NCI-H146 treated with DMSO at 0.1 percent for 48 hours (cell line): Measurements from ENCODE around the gene GRK2.

ENCODE experiments used
- DNase-seq: peaks from one replicate; lab custom pipeline; 2025; ENCODE audit not compliant: unreplicated experiment; lab: John Stamatoyannopoulos, UW

The GRK2 gene

DNA sequence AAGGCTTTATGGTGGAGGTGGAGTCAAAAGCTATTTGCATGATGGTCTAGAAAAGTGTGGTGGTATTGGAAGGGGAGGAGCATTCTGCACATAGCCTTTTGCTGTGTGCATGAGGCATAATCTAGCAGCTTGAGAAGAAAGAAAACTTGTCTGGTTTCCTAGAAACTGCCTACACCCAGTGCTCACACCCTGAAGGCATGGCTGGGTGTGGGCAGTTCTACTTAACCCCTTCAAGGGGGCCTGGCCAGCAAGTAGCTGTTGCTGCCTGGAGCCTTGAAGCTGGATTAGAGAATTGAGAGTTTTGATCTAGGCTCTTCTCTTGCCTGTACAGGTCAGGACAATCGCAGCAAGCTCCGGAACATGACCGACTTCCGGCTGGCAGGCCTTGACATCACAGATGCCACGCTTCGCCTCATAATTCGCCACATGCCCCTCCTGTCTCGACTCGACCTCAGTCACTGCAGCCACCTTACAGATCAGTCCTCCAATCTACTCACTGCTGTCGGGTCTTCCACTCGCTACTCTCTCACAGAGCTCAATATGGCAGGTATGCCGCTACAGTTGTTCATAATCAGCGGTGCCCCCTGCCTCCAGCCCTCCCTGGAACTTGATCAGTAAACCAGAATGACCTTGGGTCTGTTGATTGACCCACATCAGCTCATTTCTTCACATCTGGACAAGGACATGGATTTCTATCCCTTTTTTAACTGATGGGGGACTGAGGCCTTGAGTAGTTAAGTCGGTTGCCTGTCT is 12.2 kb upstream of the GRK2 start:
- DNase-seq, result no peak

GRCh38 chr11:67254798-67255197 is 11.5 kb upstream of the GRK2 start:
- DNase-seq, result no peak

DNA sequence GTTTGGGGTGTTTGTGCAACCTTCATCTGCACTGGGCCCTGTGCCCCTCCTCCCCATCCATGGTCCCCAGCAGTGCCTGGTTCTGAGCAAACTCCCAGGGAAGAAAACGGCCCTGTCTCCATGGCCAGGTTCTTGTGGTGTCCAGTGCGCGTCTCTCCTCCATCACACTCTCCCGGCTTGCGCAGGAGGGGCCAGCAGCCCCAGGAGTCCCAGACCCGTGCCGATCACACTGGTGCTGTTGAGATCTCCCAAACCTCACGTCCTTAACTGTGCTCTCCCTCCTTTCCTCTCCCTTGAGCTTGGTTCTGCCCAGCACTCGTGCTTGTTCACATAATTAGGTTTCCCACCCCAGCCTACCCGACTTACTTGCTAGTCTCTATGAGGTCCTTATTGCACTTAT is 10.9 kb upstream of the GRK2 start:
- DNase-seq, result no peak

DNA sequence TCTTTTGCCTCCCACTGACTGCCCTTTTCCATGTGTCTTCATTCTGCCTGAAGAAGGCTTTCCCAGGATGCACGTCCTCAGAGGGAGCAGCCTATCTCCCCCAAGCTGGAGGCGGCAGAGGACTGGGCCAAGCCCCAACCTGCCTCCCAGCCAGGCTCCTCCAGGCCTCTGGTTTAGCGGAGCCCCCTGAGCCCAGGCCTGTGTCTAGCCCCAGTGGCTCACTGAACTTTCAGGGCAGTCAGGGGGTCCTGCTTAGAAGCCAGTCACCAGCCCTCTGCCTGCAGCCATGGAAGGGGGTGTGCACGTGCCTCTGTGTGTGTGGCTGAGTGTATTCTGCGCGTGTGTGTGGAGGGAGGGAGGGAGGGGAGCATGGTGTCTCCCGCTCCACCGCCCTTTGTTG is 10.4 kb upstream of the GRK2 start:
- DNase-seq, result no peak

GRCh38 chr11:67256477-67257135 is 9.7 kb upstream of the GRK2 start:
- no peak for DNase-seq

GRCh38 chr11:67260406-67260805 is 5.9 kb upstream of the GRK2 start:
- no peak for DNase-seq

- peak; percentile 15 for DNase-seq
These were observed 5.2 kb upstream of the GRK2 start for GRCh38 chr11:67260885-67261639.

- DNase-seq, result no peak
These were observed 4.7 kb upstream of the GRK2 start for GRCh38 chr11:67261640-67261945.

DNA sequence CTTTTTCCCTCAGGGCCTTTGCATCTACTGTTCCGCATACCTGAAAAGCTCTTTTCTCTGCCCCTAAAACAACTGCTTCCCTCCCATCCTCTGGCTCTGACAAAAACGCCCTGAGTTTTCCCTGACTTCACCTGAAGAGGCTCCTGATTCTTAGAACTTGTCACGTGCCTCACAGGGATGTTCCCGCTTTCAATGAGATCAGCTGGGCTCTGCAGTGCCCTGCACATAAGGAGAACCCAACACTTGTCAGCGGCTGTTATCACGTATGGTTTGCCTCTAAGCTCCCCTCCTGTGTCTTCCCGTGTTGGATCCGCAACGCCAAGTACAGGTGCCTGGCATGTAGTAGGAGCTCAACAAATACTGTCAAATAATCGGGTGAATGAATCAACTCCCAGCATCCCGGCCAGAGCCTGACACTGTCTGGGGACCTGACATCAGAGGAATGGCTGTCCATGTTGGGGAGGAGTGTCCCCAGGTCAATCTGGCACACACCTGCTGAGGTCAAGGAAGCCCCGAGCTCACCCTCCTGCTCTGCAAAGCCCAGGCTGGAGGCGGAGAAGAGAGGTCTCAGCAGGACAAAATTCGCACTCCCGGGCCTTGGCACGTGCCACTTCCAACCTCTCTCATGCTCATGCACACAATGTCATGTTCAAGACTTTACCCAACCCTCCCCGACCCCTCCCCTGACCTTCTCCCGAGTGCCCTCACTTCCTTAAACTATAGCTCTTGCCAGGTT is 4.2 kb upstream of the GRK2 start:
- DNase-seq, result peak; percentile 22

- DNase-seq, result peak; percentile 82
These were observed 3.3 kb upstream of the GRK2 start for GRCh38 chr11:67262731-67263675.

GRCh38 chr11:67264260-67264659 is 2.0 kb upstream of the GRK2 start:
- no peak for DNase-seq

DNA sequence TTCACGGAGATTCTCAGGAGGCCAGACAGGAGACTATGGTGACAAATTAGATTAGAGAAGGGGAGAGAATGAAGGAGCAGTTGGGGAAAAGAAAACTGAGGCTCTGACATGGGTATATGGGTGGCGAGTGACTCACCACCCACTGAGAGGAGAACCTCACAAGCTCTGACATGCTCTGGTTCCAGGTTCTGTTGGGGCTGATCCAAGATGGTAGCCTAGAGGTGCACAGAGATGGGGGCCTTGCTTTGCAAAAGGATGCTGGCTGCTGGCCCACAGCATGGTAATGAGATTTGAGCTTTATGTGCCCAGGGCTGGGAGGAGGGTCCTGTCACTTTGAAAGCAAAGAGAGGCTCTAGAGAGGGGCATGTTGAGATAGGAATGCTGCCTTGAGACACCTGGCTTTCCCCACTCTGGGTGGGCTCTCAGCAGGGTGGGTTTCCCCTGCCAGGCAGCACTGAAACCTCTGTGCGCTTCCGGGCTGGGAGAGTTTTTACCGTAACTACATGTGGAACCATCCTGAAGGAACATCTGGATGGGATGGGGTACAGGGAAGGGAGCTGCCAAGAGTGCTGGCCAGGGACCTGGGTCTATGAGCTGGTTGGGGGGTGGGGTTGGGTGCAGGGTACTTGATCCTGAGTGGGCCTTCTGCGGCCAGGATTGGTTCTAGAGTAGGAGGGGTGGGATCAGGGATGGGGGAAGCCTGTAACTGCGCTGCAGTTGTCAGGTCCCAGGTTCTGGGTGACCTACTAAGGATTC is 1.2 kb upstream of the GRK2 start:
- no peak for DNase-seq

GRCh38 chr11:67265633-67266448 is 432 bp upstream of the GRK2 start:
- DNase-seq, result peak; percentile 10

DNA sequence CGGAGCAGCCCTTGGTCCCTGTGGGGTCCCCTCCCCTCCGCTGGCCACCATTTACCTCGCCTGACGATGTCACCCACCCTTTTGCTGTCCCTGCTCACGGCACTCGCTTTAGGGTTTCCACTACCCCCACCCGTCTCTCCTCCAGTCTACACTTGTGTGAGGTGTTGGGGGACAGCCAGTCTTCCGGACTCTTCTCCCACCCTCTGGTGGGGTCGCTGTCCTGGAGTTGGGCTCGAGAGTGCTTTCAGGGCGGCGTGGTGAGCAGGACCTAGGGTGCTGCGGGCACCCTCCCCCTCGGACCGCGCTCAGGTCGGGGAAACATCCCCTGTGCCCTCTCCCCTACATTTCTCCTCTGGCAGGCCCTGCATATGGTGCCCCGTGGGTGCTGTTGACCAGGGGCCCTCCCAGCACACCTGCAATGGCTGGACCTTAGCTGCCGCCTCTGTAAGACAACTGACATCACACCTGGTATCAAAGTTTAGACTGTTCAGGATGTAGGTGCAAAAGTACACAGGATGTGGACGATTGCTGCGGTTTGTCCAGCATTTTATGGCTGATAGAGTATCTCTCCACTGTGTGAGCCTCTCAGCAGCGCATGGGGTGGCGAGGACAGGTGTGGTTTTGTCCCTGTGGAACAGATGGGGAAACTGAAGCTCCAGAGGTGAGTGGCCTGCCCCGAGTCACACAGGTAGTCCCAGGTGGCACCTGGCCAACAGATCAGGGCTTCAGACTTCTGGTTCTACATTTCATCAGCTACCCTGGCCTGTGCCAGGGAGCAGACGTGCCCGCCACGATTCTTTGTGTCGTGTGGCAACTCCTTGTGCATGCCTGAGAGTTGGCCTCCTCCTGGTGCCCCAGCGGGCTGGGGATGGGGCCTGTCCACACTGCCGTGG is 1.2 kb downstream of the GRK2 start:
- no peak for DNase-seq

GRCh38 chr11:67268081-67268961 is 2.0 kb downstream of the GRK2 start:
- no peak for DNase-seq

DNA sequence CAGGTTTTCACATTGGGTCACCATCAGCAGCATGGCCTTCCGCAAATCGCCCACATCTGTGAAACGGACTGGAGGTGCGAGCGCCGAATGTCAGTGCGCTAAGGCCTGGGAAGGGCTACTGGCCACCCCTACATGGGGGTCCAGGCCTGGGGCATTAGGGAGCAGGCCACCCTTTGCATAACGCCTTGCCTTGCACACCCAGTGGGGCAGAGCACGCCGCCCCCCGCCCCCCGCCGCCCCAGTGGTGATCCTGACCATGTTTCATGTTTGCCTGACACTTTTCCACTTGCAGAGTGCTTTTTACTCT is 2.6 kb downstream of the GRK2 start:
- no peak for DNase-seq
